AG09309 (cell line): ENCODE data around the gene HACE1.

Experiments
- DNase-seq: peaks from one replicate; pipeline ENCODE4 v3.0.0-alpha.2; 2010; ENCODE audit warnings: low read depth
- H3K4me3 ChIP-seq: 2 replicates; pipeline ENCODE4 v1.5.1; 2011; ENCODE audit warnings: mild to moderate bottlenecking, low read depth, low read length, moderate library complexity; ENCODE audit not compliant: control insufficient read depth
- TF ChIP-seq, protein P1 (sequence below): IDR thresholded peaks from 2 replicates; pipeline ENCODE4 v1.5.1; 2011; ENCODE audit warnings: mild to moderate bottlenecking, low read depth, low read length, inconsistent platforms; ENCODE audit not compliant: insufficient read depth, control insufficient read depth; ENCODE audit errors: missing control alignments

Gene HACE1

DNA sequence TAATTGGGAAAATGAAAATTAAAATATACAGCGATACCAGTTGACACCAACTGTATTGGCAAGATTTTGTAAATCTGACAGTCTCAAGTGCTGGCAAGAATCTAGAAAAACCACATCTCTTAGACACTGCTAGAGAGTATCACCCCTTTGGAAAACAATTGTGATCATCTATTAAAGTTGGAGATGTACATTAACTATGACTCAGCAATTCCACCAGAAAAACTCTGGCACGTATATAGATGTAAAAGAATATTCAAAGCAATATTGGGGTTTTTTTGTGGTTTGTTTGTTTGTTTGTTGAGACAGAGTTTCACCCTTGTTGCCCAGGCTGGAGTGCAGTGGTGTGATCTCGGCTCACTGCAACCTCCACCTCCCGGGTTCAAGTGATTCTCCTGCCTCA, 142.9 kb downstream of the HACE1 start:
- no peak overlapping the region for H3K4me3 ChIP-seq
- TF ChIP-seq, protein P1, sequence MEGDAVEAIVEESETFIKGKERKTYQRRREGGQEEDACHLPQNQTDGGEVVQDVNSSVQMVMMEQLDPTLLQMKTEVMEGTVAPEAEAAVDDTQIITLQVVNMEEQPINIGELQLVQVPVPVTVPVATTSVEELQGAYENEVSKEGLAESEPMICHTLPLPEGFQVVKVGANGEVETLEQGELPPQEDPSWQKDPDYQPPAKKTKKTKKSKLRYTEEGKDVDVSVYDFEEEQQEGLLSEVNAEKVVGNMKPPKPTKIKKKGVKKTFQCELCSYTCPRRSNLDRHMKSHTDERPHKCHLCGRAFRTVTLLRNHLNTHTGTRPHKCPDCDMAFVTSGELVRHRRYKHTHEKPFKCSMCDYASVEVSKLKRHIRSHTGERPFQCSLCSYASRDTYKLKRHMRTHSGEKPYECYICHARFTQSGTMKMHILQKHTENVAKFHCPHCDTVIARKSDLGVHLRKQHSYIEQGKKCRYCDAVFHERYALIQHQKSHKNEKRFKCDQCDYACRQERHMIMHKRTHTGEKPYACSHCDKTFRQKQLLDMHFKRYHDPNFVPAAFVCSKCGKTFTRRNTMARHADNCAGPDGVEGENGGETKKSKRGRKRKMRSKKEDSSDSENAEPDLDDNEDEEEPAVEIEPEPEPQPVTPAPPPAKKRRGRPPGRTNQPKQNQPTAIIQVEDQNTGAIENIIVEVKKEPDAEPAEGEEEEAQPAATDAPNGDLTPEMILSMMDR: no peak
- no peak for DNase-seq

DNA sequence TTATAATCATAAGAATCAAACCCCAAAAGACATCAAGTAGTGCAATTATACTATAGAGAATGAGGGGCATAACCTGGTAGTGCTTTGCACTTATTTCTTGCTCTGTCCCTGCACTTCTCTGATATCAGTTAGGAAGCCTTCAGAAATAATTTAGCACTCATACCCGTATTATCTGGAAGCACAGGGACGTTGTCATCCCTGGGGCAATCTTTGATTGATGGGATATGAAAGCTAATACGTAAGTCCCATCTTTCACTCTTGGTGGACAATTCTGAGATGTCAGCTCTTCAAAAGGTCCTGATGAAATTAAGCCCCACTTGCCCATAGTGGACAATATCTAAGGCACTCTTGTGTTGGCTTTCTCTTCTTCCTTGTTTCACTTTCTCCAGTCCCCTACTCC, 144.9 kb downstream of the HACE1 start:
- TF ChIP-seq, protein P1: no peak
- H3K4me3 ChIP-seq: no peak overlapping the region
- DNase-seq: no peak

DNA sequence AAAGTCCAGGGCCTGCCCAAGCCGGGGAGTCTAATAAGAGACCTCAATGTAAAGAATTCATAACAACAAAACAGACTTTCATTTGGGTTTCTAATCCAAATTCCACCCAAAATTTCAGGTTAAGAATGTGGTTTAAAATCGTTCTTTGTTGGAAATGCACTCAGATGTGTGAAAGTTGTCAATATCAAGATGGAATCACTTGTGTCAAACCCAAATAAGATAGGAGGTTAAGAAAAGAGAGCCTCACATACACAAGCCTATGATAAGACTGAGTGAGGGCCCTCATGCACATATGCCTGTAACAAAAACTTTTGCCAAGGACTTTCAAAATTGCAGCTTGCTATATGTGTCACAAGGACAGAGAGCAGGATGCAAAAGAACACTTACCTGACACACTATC, 145.7 kb downstream of the HACE1 start:
- no peak for DNase-seq
- TF ChIP-seq, protein P1: no peak

DNA sequence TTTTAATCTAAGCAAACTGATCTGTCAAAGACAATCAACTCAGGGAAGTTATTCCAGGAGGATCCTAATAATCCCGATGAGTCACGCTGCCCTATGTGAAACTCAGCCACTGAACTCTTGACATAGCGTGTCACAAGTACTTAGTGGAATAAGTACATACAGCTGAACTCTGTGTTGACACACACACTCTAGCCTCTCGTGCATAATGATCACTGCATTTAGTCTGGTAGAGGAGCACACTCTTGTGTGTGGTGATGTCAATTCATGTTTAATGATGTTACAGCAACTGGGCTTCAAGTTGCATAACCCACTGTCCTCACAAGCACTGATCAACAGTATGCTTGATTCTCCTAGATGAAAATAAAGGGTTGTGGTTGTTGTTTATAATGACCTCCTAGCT, 148.3 kb downstream of the HACE1 start:
- DNase-seq: peak; percentile 42
- TF ChIP-seq, protein P1: no peak
- no peak overlapping the region for H3K4me3 ChIP-seq

More for the DNA sequence above, 145.7 kb downstream of the HACE1 start:
- no peak overlapping the region for H3K4me3 ChIP-seq

DNA sequence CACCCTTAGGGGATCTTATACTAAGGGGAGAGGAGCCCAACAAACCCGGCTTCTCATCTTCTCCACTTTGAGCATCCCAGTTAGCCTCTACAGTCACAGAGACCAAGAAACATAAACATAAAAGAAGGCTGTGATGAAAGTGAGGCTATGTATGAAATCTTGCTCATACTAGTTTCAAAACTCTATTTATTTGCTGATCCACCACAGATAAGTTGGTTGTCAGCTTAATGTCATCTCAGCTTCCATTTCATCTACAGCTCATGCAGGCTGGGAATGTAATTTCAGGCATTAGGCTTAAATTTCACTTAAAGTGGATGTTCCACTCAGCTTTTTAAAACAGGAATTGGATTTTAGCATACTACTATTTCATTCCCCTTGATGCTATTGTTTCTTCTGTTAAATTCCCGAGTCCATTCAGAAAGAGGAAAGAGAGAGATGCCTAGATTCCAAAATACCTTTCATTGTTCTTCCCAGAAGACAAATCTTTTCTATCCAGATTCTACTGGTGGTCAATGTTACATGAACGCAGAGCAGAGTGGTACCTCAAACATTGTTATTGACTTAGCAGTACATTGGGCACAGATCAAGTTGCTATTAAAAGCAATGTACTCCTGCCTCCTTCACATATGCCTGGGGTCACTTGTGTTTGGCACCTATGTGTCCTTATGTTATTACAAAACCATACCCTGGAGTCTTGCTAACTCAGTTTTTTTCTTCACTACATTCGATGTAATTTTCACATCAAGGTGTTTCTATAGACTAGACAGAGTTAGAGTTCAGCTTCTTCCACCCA, 149.0 kb downstream of the HACE1 start:
- no peak overlapping the region for H3K4me3 ChIP-seq
- DNase-seq: no peak
- TF ChIP-seq, protein P1: no peak

DNA sequence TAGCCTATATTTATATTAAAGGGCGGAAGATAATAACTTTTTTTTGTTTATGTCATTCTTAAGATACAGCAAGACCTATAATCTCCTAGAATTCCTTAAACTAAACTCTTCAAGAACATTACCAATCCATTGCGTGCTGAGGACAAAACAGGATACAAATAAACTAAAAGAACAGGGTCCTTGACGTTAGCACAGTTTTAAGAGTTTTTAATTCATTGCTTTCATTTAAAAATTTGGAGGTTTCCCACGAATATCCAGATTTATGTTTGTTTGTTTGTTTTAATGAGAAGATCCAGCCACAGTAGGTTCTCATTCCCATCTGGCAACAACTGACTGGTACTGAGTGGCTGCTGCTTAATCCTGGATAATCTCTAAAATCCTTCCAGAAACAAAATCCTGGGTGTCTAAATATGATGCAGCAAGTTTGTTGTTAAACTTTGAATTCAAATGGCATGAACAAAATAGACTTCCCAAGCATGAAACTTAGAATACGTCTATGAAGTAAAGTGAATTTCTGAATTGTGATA, 153.7 kb downstream of the HACE1 start:
- TF ChIP-seq, protein P1: no peak
- no peak for DNase-seq
- H3K4me3 ChIP-seq: no peak overlapping the region
